HG03095 (cell line): ENCODE data around the gene FAM3A.

Source experiments
- ATAC-seq: cut with Tn5 transposase; IDR thresholded peaks from one replicate; pipeline ENCODE4 v1.9.1; 2021; ENCODE audit warnings: moderate library complexity; ENCODE audit not compliant: unreplicated experiment

The FAM3A gene

GRCh38 chrX:154463611-154464220 is 52.3 kb downstream of the FAM3A start:
- ATAC-seq, result no peak

- ATAC-seq, result no peak
These were observed 53.6 kb downstream of the FAM3A start for GRCh38 chrX:154462396-154462795.

- ATAC-seq, result no peak
These were observed 55.7 kb downstream of the FAM3A start for GRCh38 chrX:154460326-154460725.

- ATAC-seq, result no peak
These were observed 56.2 kb downstream of the FAM3A start for GRCh38 chrX:154459832-154460231.

GRCh38 chrX:154458954-154459778 is 56.9 kb downstream of the FAM3A start:
- no peak for ATAC-seq

- no peak for ATAC-seq
These were observed 57.7 kb downstream of the FAM3A start, which contains the start of gene PLXNA3 for GRCh38 chrX:154458116-154458953. TSS of gene PLXNA3 (plus strand) at chrX:154458281. CDS start at chrX:154460184, 1,903 bp downstream.

- ATAC-seq, result no peak
These were observed 58.4 kb downstream of the FAM3A start for GRCh38 chrX:154457491-154458115.
